HepG2 (cell line): ENCODE data around the gene AK6. TPM values are rescaled to one million over a fixed set of nuclear protein-coding genes. Genes with fewer than 3 reads are reported as not detected.
A peak's percentile ranks its signal among the peaks of the same experiment; 100 is the strongest.

Experiments
- FOXK2 ChIP-seq: fragments of 450-650 bp; IDR thresholded peaks from 2 replicates; pipeline ENCODE4 v1.6.1; 2016
- NAIF1 ChIP-seq: sonication (generic); formaldehyde crosslinking; IDR thresholded peaks from 2 replicates; pipeline ENCODE4 v1.5.0; 2020; ENCODE audit warnings: mild to moderate bottlenecking, missing genetic modification reagents, borderline replicate concordance
- POLR2AphosphoS2 ChIP-seq: IDR thresholded peaks from 2 replicates; pipeline ENCODE4 v1.6.1; 2011; ENCODE audit warnings: low read depth, low read length, improper control_type of control experiment
- PRMT3 ChIP-seq: sonication (generic); formaldehyde crosslinking; IDR thresholded peaks from 2 replicates; pipeline ENCODE4 v1.8.1; 2022; ENCODE audit warnings: low read depth, mild to moderate bottlenecking, moderate library complexity, missing genetic modification reagents, borderline replicate concordance
- RFX1 ChIP-seq: fragments of 450-650 bp; IDR thresholded peaks from 2 replicates; pipeline ENCODE4 v1.6.1; 2017
- RFXANK ChIP-seq: IDR thresholded peaks from 2 replicates; pipeline ENCODE4 v1.6.1; 2016
- SP4 ChIP-seq: sonication (generic); formaldehyde crosslinking; IDR thresholded peaks from 2 replicates; pipeline ENCODE4 v1.8.1; 2023; ENCODE audit warnings: mild to moderate bottlenecking, missing genetic modification reagents
- TEAD3 ChIP-seq: optimal IDR thresholded peaks from 2 replicates; pipeline ENCODE3; 2016; ENCODE audit warnings: borderline replicate concordance
- TRIM24 ChIP-seq: sonication (generic); formaldehyde crosslinking; IDR thresholded peaks from 2 replicates; pipeline ENCODE4 v1.8.0; 2022; ENCODE audit warnings: mild to moderate bottlenecking, missing genetic modification reagents
- YY1 ChIP-seq: IDR thresholded peaks from 2 replicates; pipeline ENCODE4 v1.6.1; 2011; ENCODE audit warnings: low read length, low read depth, moderate library complexity, mild to moderate bottlenecking; ENCODE audit not compliant: insufficient read depth, insufficient replicate concordance
- ZIK1 ChIP-seq: sonication (generic); formaldehyde crosslinking; IDR thresholded peaks from 2 replicates; pipeline ENCODE4 v1.5.0; 2020; ENCODE audit warnings: mild to moderate bottlenecking, low read depth, missing genetic modification reagents, borderline replicate concordance
- ZNF367 ChIP-seq: sonication (generic); formaldehyde crosslinking; IDR thresholded peaks from 2 replicates; pipeline ENCODE4 v1.4.0; 2020; ENCODE audit warnings: missing genetic modification reagents, borderline replicate concordance
- ZNF567 ChIP-seq: sonication (generic); formaldehyde crosslinking; IDR thresholded peaks from 2 replicates; pipeline ENCODE4 v1.8.1; 2023; ENCODE audit warnings: mild to moderate bottlenecking, missing genetic modification reagents, borderline replicate concordance
- ZNF75D ChIP-seq: sonication (generic); formaldehyde crosslinking; IDR thresholded peaks from 2 replicates; pipeline ENCODE4 v1.8.1; 2023; ENCODE audit warnings: missing genetic modification reagents, mild to moderate bottlenecking, borderline replicate concordance
- ZNF777 ChIP-seq: sonication (generic); formaldehyde crosslinking; IDR thresholded peaks from 2 replicates; pipeline ENCODE4 v1.4.0; 2020; ENCODE audit warnings: missing genetic modification reagents
- ZNF792 ChIP-seq: IDR thresholded peaks from 2 replicates; pipeline ENCODE4 v1.6.1; 2016
- polyA plus RNA-seq, 8 experiments: library from polyadenylated mRNA; depleted of rRNA in 3 of 8; stranded (reverse) in 7 of 8; unstranded in 1 of 8; fragments of >200 nt; fragmentation: Illumina TruSeq in 4 of 8; extraction: Trizol in 4 of 8; gene quantifications; 2 replicates each; pipeline versions ENCODE4 v1.2.1 to v1.2.3, GENCODE V29; 2011 to 2016; ENCODE audit warnings: low read depth in 4 of 8, missing spikeins in 1 of 8, mixed read lengths in 1 of 8; ENCODE audit not compliant: insufficient read depth in 1 of 8
- total RNA-seq, 5 experiments: library from RNA; depleted of rRNA; stranded (reverse); fragments of >200 nt; fragmentation: Illumina TruSeq; extraction: Trizol; gene quantifications; 2 replicates each; pipeline ENCODE4 v1.2.3, GENCODE V29; 2016; ENCODE audit warnings: low read depth in 1 of 5
- TF ChIP-seq, protein P1 (sequence below): sonication (generic); formaldehyde crosslinking; IDR thresholded peaks from 2 replicates; pipeline ENCODE4 v1.9.0; 2021; ENCODE audit warnings: mild to moderate bottlenecking, missing genetic modification reagents
- TF ChIP-seq, protein P2 (sequence below): IDR thresholded peaks from 2 replicates; pipeline ENCODE4 v1.6.1; 2016; ENCODE audit warnings: missing biosample characterization, missing genetic modification reagents, low read depth
- TF ChIP-seq, protein P3 (sequence below): sonication (generic); formaldehyde crosslinking; IDR thresholded peaks from 2 replicates; pipeline ENCODE4 v1.9.0; 2021; ENCODE audit warnings: missing genetic modification reagents, borderline replicate concordance

AK6 gene
- total and polyA plus RNA-seq, 2 of the 13 experiments (the other 11 are each of a cell fraction or from before 2014, with no cell fraction given): 31.1 to 77.2 TPM

DNA sequence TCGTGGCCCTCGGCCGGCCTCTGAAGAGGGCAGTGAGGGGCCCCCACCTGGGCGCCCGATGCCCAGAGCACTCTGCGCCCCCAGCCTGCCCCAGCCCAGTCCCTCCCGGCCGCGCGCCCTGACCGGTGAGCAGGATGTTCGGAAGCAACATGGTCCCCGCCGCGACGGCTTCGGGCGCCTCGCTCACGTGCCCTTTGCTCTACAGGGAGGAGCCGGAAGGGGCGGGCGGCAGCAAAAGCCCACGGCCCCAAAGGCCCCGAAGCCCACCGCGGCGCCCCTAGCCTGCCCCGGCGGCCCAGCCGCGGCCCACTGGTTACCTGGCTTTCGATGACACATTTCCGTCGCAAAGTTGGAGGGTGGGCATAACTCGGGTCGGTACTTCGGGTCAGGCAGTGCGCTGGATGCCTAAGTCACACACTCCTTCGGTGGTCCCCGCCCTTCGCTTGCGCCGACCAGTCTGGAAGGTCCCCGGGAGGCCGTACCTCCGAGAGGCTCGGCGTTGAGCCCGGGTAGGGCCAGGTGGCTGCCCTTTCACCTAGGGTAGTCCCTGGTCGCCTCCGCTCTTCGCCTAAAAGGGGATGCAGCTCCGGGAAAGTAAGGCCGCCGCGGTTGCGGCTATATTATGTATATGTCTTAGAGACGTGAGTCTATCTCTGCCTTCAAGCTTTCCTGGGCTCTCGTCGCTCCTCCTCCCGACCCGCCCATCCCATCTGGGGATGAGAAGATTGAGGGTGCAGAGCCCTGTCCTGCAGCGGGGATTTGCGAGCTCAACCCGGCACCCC lies at the start of gene AK6, which contains the start of the genes RAD17 and TAF9 (continued):
- TF ChIP-seq, protein P1, sequence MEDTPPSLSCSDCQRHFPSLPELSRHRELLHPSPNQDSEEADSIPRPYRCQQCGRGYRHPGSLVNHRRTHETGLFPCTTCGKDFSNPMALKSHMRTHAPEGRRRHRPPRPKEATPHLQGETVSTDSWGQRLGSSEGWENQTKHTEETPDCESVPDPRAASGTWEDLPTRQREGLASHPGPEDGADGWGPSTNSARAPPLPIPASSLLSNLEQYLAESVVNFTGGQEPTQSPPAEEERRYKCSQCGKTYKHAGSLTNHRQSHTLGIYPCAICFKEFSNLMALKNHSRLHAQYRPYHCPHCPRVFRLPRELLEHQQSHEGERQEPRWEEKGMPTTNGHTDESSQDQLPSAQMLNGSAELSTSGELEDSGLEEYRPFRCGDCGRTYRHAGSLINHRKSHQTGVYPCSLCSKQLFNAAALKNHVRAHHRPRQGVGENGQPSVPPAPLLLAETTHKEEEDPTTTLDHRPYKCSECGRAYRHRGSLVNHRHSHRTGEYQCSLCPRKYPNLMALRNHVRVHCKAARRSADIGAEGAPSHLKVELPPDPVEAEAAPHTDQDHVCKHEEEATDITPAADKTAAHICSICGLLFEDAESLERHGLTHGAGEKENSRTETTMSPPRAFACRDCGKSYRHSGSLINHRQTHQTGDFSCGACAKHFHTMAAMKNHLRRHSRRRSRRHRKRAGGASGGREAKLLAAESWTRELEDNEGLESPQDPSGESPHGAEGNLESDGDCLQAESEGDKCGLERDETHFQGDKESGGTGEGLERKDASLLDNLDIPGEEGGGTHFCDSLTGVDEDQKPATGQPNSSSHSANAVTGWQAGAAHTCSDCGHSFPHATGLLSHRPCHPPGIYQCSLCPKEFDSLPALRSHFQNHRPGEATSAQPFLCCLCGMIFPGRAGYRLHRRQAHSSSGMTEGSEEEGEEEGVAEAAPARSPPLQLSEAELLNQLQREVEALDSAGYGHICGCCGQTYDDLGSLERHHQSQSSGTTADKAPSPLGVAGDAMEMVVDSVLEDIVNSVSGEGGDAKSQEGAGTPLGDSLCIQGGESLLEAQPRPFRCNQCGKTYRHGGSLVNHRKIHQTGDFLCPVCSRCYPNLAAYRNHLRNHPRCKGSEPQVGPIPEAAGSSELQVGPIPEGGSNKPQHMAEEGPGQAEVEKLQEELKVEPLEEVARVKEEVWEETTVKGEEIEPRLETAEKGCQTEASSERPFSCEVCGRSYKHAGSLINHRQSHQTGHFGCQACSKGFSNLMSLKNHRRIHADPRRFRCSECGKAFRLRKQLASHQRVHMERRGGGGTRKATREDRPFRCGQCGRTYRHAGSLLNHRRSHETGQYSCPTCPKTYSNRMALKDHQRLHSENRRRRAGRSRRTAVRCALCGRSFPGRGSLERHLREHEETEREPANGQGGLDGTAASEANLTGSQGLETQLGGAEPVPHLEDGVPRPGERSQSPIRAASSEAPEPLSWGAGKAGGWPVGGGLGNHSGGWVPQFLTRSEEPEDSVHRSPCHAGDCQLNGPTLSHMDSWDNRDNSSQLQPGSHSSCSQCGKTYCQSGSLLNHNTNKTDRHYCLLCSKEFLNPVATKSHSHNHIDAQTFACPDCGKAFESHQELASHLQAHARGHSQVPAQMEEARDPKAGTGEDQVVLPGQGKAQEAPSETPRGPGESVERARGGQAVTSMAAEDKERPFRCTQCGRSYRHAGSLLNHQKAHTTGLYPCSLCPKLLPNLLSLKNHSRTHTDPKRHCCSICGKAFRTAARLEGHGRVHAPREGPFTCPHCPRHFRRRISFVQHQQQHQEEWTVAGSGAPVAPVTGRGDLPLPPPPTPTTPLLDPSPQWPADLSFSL: no peak
- TF ChIP-seq ZIK1 (CRISPR knock-in tag) (peak; percentile 58; the same call in 1 of the 2 replicates), ZNF792 (peak; percentile 88), ZNF567 (peak; percentile 76; the same call in 1 of the 2 replicates), PRMT3 (CRISPR knock-in tag) (no peak; the same call in 1 of the 2 replicates), SP4 (CRISPR knock-in tag) (peak; percentile 92), ZNF75D (CRISPR knock-in tag) (no peak), YY1 (peak; percentile 85), ZNF777 (CRISPR knock-in tag) (peak; percentile 74), TEAD3 (CRISPR knock-in tag) (no peak), POLR2AphosphoS2 (peak; percentile 18; the same call in 1 of the 2 replicates), NAIF1 (CRISPR knock-in tag) (peak; percentile 67; the same call in 1 of the 2 replicates), RFX1 (no peak), FOXK2 (no peak), TRIM24 (CRISPR knock-in tag) (no peak), ZNF367 (CRISPR knock-in tag) (no peak), RFXANK (CRISPR knock-in tag) (peak; percentile 79; the same call in 1 of the 2 replicates)
- TF ChIP-seq, protein P2, sequence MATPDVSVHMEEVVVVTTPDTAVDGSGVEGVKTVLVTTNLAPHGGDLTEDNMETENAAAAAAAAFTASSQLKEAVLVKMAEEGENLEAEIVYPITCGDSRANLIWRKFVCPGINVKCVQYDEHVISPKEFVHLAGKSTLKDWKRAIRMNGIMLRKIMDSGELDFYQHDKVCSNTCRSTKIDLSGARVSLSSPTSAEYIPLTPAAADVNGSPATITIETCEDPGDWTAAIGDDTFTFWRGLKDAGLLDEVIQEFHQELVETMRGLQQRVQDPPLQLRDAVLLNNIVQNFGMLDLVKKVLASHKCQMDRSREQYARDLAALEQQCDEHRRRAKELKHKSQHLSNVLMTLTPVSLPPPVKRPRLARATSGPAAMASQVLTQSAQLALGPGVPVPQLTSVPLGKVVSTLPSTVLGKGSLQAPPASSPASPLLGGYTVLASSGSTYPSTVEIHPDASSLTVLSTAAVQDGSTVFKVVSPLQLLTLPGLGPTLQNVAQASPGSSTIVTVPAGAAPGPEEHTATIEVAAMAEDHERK: no peak
- TF ChIP-seq, protein P3, sequence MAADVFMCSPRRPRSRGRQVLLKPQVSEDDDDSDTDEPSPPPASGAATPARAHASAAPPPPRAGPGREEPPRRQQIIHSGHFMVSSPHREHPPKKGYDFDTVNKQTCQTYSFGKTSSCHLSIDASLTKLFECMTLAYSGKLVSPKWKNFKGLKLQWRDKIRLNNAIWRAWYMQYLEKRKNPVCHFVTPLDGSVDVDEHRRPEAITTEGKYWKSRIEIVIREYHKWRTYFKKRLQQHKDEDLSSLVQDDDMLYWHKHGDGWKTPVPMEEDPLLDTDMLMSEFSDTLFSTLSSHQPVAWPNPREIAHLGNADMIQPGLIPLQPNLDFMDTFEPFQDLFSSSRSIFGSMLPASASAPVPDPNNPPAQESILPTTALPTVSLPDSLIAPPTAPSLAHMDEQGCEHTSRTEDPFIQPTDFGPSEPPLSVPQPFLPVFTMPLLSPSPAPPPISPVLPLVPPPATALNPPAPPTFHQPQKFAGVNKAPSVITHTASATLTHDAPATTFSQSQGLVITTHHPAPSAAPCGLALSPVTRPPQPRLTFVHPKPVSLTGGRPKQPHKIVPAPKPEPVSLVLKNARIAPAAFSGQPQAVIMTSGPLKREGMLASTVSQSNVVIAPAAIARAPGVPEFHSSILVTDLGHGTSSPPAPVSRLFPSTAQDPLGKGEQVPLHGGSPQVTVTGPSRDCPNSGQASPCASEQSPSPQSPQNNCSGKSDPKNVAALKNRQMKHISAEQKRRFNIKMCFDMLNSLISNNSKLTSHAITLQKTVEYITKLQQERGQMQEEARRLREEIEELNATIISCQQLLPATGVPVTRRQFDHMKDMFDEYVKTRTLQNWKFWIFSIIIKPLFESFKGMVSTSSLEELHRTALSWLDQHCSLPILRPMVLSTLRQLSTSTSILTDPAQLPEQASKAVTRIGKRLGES: no peak
